Stimulated activated CD4-positive, alpha-beta T cell treated with anti-CD3 and anti-CD28 coated beads, Interleukin-15, amount 100 ng/mL, for 24 hours (primary cell): ENCODE measurements around the gene SYNDIG1.

ENCODE experiments used
- DNase-seq: peaks from one replicate; pipeline ENCODE4 v3.0.0-alpha.2; 2020

The SYNDIG1 gene

GRCh38 chr20:24469116-24469893, at the start of gene SYNDIG1:
Gene SYNDIG1 (plus strand): TSS chr20:24469629. CDS start chr20:24543098, 73,469 bp downstream.
- DNase-seq: peak; percentile 17

GRCh38 chr20:24419786-24420185, 49.6 kb upstream of the SYNDIG1 start:
- DNase-seq: no peak

GRCh38 chr20:24420567-24420966, 48.9 kb upstream of the SYNDIG1 start:
- DNase-seq: no peak

- DNase-seq: no peak
Measured at GRCh38 chr20:24421071-24421470, 48.4 kb upstream of the SYNDIG1 start.

GRCh38 chr20:24422091-24422760, 47.2 kb upstream of the SYNDIG1 start:
- no peak for DNase-seq

- DNase-seq: no peak
Measured at GRCh38 chr20:24423390-24424313, 45.8 kb upstream of the SYNDIG1 start.

- DNase-seq: no peak
Measured at GRCh38 chr20:24425523-24426135, 43.8 kb upstream of the SYNDIG1 start.

GRCh38 chr20:24431279-24432045, 38.0 kb upstream of the SYNDIG1 start:
- no peak for DNase-seq

- no peak for DNase-seq
Measured at GRCh38 chr20:24432046-24432442, 37.4 kb upstream of the SYNDIG1 start.

GRCh38 chr20:24436160-24436559, 33.3 kb upstream of the SYNDIG1 start:
- DNase-seq: no peak

GRCh38 chr20:24437196-24438082, 32.0 kb upstream of the SYNDIG1 start:
- no peak for DNase-seq

- no peak for DNase-seq
Measured at GRCh38 chr20:24438331-24438730, 31.1 kb upstream of the SYNDIG1 start.

- DNase-seq: no peak
Measured at GRCh38 chr20:24439737-24440387, 29.6 kb upstream of the SYNDIG1 start.

- DNase-seq: no peak
Measured at GRCh38 chr20:24441661-24442060, 27.8 kb upstream of the SYNDIG1 start.

GRCh38 chr20:24442909-24443308, 26.5 kb upstream of the SYNDIG1 start:
- no peak for DNase-seq

- no peak for DNase-seq
Measured at GRCh38 chr20:24443436-24443835, 26.0 kb upstream of the SYNDIG1 start.

- no peak for DNase-seq
Measured at GRCh38 chr20:24444526-24445190, 24.8 kb upstream of the SYNDIG1 start.

- no peak for DNase-seq
Measured at GRCh38 chr20:24445510-24446170, 23.8 kb upstream of the SYNDIG1 start.

GRCh38 chr20:24446811-24447210, 22.6 kb upstream of the SYNDIG1 start:
- DNase-seq: no peak
